Stimulated activated CD8-positive, alpha-beta memory T cell treated with anti-CD3 and anti-CD28 coated beads, Interleukin-4, amount 100 ng/mL, for 24 hours (primary cell): Measurements from ENCODE around the gene MAP7D3.
A peak's percentile ranks its signal among the peaks of the same experiment; 100 is the strongest.
"Not testable (repeated sequence)": the region's sequence is repeated elsewhere in the genome, so short reads cannot be mapped to it uniquely, and the experiment has no call there.

Experiments used
- DNase-seq: peaks from one replicate; pipeline ENCODE4 v3.0.0-alpha.2; 2020; ENCODE audit warnings: low read depth

MAP7D3 gene

DNA sequence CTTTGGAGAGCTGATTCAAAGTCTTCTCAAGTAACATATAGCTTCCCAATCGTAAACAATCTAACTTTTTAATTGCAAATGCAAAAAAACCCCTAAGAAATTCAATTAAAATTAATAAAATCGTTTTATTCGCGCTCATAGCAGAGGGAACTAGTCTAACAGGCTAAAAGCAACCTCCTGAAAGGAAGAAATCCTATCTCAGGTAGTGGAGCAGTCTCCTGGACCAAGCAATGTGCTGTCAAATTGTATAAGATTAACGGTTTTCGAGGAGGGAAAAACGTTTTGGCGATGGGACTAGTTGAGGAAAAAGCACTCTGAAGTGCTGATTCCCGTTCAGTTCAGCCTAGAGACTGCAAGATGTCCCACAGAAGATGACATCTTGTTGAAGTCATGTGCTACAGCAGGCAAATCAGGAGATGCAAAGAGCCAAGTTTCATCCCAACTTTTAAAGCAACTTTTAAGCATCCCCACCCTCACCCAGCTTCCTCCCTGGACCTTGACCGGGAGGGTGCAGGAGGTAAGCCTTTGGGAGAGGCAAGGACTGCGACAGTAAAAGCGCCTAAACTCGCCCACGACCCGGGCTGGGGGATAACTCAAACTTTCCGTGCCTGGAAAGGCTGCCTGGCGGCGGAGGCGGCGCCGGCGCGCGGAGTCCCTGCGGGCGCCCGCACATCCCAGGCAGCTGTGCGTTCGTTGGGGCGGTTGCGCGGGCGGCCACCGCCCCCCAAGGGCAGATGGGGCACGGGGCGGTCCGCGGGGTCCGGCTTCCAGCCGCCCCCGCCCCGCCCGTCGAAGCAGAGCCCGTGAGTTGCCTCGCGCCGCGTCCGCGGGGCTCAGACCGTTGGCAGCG, 784 bp downstream of the MAP7D3 start:
- peak; percentile 23 for DNase-seq

DNA sequence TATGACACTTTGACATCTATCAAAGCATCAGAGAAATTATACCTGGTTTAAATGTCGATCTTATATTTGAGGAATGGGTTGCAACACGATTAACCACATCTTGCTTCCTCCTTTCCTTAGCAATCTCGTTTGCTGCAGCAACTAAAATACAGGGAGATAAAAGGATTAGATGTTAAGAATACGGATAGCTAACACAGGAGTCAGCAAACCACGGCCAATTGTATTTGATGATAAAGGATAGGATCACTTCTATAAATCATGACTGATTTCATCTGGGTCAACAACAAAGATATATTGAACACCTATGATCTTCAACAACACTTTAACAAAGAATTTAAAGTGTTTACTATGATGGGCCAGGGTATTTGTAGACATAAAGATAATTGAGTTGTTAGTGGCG, 5.0 kb downstream of the MAP7D3 start:
- DNase-seq, result no peak

DNA sequence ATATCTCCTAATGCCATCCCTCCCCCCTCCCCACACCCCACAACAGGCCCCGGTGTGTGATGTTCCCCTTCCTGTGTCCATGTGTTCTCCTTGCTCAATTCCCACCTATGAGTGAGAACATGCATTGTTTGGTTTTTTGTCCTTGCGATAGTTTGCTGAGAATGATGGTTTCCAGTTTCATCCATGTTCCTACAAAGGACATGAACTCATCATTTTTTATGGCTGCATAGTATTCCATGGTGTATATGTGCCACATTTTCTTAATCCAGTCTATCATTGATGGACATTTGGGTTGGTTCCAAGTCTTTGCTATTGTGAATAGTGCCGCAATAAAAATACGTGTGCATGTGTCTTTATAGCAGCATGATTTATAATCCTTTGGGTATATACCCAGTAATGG, 13.4 kb downstream of the MAP7D3 start:
- DNase-seq, result not testable (repeated sequence)

DNA sequence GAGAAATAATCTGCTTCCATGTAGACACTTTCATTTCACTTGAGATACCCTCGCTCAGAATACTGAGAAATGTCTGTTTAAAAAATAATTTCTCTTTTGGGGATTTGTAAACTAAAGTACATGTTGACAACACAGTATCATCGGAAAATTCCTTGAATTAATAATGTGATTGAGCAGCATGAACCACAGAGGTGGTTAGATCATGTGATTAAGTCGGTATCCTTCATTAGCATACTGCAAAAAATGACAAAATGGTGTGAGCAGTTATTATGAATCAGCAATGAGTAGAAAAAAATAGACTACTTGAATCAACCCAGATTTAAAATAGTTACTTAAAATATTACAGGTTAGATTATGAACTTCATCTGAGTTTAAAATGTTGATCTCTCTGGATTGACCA, 14.1 kb downstream of the MAP7D3 start:
- no peak for DNase-seq

DNA sequence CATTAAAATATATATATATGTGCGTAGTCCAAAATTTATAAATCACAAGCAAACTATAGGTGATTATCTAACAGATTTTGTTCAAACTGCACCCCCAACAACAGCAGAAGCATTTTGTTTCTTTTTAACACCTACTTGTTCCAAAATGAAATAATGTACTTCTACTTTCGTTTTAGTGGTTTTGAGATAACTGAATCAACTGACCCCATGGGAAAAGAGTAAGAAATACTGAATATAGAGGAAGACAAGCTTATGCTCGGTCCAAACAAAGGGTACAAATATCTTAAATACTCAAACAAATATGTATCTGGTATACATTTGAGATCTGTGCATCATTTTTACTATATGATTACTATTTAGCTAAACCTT, 22.4 kb downstream of the MAP7D3 start:
- DNase-seq, result no peak

DNA sequence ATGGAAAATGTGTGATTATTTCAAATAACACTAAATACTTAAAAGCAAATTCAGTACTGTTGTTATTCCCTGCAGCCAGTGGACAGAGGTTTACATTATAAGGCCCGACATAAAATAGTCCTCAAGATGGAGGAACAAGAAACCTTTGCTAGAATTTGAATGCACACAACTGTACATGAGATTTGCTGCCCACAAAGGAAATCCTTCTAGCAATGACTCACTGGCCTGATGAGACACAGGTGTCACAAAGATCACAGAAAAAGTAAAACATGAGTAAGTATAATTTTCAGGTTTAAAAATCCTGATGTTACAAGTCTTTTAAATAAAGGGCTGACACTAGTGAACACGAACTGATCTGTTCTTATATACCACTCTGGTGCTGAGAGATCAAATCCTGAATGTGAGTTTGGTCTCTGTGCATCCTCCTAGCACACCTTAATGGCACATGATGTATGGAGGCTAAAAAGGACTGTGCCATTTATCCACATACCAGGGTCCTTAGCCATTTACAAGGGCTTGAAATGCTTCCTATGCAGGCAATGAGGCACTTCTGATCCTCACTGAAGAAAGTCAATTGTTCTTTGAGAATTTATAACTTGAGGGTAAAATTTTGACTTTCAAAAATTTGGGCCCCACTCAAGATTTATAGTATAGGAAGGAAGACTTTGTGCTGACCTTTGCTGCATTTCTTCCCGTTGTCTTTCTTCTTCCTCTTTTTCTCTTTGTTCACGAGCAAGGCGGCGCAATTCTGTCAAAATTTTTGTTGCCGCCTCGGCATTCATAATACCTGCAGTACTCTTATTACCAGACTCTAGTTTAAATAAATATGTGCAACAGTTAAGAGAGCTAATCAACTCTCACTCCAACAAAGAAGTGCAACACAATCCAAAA, 23.0 kb downstream of the MAP7D3 start:
- DNase-seq, result no peak

DNA sequence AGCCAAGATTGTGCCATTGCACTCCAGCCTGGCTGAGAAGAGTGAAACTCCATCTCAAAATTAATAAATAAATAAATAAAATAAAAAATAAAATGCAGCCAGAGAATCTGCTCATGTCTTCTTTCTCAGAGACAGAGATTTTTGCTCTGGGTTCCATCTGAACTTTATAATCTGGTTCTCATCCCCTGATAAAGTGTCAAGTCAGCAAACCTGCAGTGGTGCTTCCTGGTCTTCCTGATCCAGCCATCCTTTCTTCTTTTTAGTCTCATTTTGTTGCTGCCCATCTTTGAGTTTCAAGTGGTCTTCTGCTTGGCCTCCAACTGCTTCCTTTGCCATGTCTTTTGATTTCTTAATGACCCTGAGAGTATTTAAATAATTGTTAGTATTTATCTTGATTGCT, 24.1 kb downstream of the MAP7D3 start:
- no peak for DNase-seq

DNA sequence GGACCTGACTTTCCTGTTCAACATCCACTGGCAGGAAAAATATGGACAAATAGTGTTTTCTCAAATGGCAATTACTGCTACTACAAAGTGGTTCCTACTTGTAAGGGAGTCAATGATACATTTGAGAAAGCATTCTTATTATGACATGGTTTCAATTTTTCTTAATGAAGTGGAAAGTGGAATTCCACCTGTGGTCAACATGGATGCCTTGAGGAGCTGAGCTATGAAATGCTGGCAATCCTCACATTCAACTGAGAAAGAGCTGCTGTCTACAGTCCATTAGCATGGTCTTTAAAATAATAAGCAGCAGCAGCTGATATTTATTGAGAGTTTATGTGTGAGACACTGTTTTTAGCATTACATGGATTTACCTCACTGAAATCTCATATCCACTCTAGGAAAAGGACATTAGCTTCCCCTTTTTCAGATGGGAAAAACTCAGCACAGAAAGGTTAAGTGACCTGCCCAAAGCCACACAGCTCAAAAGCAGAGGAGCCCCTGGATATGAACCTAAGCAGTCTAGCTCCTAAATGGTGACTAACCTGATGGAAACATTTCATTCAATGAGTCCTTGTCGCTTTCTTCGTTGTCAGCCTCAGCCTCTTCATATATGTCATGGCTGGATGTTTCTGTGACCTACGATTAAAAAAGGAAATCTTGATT, 29.2 kb downstream of the MAP7D3 start:
- no peak for DNase-seq

DNA sequence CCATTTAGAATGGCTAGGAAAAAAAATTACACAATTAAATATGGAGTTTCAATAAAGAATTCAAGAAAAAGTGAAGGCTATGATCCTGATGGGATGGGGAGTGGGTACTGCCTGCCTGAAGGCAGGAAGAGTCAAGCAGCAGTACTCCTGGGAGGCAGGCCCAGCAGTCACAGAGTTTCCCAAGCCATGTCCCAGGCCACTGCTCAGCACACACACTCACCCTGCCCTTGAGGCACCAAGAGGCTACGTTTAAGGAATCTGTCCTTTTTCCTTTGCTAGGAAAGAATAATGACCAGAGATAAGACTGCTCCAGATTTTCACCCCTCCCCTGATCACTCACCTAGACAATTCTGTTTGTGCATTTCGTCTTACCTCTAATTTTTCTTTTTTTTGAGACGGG, 30.2 kb downstream of the MAP7D3 start:
- DNase-seq, result no peak

DNA sequence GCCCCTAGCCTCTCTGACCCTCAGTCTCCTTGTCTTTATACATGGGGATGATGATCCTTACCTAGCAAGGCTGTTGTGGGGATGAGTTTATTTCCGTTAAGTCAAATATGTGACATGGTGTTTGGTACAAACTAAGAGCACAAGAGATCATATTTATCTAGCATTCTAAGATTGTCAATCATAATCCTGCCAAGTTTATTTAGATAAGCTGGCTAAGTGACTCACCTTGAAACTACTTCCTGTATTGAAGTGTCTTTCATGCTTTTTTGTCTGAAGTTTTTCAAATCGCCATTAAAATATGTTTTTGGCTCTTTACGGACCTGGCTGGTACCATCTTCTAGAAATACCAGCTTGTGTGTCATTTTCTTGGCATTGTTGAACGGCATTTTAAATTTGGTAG, 30.7 kb downstream of the MAP7D3 start:
- no peak for DNase-seq

DNA sequence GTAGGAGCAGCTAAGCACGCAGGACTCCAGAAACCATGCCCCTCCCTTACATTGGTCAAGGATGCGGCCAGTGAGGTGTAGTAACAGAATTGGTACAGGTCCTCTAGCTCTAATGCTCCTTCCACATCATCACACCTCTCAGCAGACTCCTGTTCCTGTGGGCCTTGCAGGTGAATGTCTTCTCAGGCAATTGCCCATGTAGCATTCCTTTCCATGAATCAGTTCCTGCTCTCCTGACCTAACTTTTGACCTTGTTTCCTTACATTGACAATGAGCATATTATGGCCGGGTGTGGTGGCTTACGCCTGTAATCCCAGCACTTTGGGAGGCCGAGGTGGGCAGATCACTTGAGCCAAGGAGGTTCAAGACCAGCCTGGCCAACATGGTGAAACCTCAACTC, 31.3 kb downstream of the MAP7D3 start:
- no peak for DNase-seq

DNA sequence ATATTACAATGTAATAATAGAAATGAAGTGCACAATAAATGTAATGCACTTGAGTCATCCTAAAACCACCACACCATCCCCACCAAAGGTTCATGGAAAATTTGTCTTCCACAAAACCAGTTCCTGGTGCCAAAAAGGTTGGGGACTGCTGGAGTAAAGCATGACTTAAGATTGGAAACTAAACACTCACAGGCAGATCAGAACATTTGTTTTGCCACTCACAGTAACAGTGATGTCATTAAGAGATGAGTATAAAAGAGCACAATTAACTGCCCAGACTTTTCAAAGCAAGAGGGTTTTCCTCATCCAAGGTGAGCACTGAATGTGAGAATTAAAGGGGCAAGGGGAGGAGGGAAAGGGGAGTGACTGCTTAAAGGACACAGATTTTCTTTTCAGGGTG, 35.6 kb downstream of the MAP7D3 start:
- DNase-seq, result no peak

DNA sequence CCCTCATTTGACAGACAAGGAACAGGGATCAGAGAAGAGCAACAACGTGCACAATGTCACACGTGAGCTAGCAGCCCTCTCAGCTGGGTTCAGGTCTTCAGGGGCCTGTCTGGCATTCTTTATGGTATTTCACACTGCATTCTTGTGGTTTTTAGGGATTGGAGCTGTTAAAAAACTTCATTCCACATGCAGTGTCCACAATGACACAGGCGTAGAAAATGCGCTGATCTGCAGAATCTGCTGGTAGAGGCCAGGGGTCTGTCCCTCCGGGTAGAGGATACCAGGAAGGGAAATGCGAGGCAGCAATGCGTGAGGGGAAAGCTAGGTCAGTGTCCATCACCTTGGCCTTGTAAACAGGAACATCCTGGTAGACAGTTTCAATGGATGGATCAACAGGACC, 36.6 kb downstream of the MAP7D3 start:
- DNase-seq, result no peak

DNA sequence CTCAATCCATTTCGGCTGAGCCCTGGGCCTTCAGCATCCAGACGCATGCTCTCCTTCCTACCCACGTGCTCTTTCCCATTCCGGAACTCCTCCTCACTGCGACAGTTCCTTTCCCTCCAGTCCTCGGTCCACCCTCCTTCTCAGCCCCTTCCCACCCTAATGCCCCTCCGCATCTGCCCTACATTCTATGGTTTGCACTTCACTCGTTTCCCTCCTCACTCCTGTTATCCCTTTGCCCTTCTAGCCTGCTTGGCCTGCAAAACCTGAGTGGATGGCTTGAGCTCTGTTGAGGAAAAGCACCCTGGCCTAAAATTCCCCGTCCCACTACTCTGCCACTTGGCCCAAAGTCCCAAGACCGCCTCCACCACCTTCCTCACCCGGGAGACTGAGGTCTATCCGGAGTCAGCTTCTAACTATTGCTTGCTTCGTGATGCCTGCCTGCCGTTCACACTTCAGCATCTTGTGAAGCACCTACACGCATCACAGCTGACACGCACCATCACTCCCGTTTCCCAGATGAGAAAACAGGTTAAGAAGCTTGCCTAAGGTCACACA, 38.6 kb downstream of the MAP7D3 start:
- no peak for DNase-seq

DNA sequence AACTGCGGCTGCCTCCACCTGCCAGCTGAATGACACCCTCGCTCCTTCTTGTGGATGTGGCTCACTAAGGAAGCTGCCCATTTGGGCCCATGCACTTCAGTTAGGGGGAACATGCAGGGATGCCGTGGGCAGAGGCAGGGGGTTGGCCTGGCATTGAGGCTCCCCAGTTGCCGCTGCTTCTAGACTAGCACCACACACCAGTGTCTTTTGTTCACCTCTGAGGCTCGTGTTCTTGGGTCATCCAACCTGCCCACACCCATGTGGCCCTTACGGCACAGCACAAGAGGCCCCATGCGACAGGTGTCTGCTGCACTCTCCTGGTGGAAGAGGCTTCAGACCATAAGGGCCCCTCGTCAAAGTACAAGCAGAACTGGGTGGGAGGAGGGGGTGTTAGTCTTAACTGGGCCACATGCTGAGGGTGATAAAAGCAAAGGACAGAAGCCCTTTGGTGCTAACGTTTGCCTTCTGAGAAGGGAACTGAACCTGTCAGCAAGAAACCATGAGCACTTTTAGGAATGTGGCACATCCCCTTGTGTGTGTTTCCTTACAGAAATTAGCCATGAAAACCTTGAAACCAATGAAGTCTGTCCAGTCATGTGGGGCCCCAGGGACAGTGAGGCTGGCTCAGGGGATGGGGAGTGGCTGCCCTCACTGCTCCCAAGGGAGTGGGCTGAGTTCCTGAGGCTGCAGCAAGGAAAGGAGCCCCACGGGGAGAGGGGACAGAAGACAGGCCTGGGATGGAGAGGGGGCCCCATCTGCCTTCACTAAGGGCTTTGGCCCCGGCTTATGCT, 39.2 kb downstream of the MAP7D3 start:
- DNase-seq, result no peak

DNA sequence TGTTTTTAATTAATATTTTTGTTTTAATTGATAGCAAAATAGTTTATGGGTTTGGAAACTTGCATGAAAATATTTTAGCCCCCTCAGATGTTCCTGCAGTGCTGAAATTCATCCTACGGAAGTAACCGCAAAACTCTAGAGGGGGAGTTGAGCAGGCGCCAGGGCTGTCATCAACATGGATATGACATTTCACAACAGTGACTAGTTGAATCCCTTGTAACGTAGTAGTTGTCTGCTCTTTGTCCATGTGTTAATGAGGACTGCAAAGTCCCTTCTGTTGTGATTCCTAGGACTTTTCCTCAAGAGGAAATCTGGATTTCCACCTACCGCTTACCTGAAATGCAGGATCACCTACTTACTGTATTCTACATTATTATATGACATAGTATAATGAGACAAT, 40.4 kb downstream of the MAP7D3 start:
- DNase-seq, result no peak

DNA sequence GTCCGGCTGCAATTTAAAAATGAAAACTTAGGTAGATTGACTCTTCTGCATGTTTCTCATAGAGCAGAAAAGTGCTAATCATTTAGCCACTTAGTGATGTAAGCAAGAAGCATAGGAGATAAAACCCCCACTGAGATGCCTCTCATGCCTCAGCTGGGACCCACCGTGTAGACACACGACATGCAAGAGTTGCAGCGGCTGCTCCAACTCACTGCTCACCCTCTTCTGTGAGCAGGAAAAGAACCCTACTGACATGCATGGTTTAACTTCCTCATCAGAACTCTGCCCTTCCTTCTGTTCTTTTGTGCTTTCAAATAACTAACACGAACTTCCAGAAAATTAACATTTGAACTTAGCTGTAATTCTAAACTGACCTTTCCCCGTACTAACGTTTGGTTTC, 41.0 kb downstream of the MAP7D3 start:
- DNase-seq, result no peak

DNA sequence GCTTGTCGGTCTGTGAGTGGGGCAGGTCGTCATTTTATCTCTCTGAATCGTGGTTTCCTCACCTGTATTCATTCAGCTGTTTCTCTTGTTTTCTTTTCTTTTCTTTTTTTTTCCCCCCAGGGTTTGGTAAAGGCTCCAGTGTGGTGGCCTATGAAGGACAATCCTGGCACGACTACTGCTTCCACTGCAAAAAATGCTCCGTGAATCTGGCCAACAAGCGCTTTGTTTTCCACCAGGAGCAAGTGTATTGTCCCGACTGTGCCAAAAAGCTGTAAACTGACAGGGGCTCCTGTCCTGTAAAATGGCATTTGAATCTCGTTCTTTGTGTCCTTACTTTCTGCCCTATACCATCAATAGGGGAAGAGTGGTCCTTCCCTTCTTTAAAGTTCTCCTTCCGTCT, 41.4 kb downstream of the MAP7D3 start:
- DNase-seq, result no peak

DNA sequence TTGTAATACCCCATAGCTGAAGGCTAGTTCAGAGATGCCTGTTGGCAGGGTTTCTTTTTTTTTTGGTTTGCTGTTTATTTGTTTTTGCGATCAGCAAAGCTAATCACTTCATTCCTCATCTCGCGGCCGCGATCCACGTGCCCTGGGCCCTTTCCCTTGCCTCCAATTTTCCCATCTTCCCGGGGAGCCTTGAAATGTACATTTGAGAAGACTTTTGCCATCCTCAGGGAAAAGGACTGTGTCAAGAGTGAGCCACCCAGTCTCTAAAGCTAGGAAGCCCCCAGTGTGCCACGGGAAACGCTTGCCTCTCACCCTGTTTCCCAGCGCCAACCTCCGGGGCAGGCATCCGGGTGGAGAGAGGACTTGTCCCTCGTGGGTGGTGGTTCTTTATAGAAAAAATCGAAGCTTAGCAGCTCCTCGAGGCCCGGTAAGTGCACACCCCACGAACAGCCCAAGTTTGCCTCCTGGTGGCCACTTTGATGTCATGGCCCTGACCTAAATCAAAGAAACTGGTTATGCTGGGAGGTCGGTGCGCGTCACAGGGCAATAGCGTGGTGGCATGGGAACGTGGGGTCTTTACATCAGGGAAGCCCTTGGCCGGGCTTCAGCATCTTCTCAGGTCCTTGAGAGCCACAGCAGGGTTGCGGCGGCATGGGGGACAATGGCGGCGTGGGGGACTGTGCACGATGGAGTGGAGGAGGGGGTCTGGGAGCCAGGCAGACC, 42.0 kb downstream of the MAP7D3 start:
- DNase-seq, result no peak

DNA sequence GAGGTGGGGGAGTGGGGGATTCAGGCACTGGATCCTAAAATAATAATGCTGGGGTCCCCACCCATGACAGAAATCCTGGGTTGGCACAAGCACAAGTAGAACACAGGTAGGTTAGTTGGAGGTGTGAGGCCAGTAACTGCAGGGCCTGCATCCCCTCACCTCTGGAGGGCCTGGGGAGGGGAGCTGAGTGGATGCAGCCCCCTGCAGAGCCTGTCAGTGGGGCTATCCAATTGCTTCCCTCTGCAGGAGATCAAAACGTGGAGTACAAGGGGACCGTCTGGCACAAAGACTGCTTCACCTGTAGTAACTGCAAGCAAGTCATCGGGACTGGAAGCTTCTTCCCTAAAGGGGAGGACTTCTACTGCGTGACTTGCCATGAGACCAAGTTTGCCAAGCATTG, 43.7 kb downstream of the MAP7D3 start:
- DNase-seq, result no peak

DNA sequence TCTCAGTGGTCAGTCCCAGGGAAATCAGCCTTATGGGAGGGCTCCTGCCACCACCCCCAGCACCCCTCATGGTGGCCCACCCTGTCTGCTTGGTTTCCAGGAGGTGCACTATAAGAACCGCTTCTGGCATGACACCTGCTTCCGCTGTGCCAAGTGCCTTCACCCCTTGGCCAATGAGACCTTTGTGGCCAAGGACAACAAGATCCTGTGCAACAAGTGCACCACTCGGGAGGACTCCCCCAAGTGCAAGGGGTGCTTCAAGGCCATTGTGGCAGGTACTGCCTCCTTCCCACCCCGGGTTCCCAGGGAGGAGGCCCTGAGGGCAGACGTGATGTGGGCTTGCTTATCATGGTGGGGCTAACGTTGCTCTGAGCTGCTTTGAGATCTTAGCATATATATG, 44.3 kb downstream of the MAP7D3 start:
- no peak for DNase-seq
